ENCODE results near the gene HPCA. TPM values are rescaled to one million over a fixed set of nuclear protein-coding genes. Genes with fewer than 3 reads are reported as not detected.

Gene HPCA
- polyA plus RNA-seq, 1 experiment: 0.06 TPM

DNA sequence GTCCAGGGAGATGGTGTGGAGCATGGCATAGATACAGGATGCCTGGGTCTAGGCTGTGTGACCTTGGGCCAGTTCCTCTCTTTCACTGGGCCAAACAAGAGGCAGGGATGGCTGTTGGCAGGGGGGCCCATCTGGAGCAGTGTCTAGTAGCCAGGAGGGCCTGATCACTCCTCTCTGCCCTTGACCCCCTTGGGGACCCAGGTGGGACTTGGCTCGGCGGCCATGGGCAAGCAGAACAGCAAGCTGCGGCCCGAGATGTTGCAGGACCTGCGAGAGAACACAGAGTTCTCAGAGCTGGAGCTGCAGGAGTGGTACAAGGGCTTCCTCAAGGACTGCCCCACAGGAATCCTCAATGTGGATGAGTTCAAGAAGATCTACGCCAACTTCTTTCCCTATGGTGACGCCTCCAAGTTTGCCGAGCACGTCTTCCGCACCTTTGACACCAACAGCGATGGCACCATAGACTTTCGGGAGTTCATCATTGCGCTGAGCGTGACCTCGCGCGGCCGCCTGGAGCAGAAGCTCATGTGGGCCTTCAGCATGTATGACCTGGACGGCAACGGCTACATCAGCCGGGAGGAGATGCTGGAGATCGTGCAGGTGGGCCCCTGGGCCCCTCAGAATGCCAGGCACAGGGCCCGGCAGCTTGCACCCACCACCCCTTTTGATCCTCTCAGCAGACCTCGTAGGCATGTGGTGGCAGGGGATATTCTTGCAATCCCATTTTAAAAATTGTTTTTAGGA lies 2.6 kb downstream of the HPCA start:
- POLR2A ChIA-PET: no interaction called here
- H3K27me3 ChIP-seq (ENCODE audit: control insufficient read depth, insufficient read depth, low read length): peaks cover 65% of the 10 kb centered on the region
- TF ChIP-seq, protein P1, sequence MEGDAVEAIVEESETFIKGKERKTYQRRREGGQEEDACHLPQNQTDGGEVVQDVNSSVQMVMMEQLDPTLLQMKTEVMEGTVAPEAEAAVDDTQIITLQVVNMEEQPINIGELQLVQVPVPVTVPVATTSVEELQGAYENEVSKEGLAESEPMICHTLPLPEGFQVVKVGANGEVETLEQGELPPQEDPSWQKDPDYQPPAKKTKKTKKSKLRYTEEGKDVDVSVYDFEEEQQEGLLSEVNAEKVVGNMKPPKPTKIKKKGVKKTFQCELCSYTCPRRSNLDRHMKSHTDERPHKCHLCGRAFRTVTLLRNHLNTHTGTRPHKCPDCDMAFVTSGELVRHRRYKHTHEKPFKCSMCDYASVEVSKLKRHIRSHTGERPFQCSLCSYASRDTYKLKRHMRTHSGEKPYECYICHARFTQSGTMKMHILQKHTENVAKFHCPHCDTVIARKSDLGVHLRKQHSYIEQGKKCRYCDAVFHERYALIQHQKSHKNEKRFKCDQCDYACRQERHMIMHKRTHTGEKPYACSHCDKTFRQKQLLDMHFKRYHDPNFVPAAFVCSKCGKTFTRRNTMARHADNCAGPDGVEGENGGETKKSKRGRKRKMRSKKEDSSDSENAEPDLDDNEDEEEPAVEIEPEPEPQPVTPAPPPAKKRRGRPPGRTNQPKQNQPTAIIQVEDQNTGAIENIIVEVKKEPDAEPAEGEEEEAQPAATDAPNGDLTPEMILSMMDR (IDR thresholded peaks at IDR 0.05; ENCODE audit: low read depth, low read length): no peak
- CTCF ChIA-PET: interaction anchor here (1.3 kb wide), 1 partner anchor 16 kb away, joined by 3 read pairs; no protein-coding TSS in a partner anchor
- H3K27ac ChIP-seq (ENCODE audit: low read depth, low read length): no peak overlapping the region
- DNase-seq (ENCODE audit: low read depth, low spot score): no peak
- peaks cover 3% of the 10 kb centered on the region for H3K9me3 ChIP-seq (ENCODE audit: control insufficient read depth, insufficient read depth, low read length)
- H3K4me3 ChIP-seq (ENCODE audit: low read depth, low read length): no peak overlapping the region

DNA sequence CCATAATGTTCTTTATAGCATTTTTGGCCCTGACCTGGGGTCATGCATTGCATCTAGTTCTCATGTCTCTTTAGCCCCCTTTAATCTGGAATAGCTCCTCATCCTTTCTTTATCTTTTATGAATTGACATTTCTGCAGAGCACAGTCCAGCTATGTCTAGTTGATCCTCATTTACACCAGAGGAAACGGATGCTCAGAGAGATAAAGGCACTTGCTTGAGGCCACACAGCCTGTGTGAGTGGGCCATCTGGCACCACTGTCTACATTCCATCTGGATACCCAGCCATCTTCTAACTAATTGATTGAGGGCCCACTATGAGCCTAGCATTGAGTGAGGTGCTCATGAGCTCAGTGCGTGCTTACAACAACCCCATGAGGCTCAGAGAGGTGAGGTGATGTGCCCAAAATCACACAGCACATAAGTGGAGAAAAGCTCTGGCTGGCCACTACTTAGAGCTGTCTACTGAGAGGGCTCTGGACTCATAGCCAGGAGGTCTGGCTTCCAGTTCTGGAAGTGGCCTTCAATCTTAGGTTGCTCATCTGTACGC lies 3.5 kb downstream of the HPCA start:
- Histone ChIP-seq H3K27ac (ENCODE audit: low read depth, low read length) (no peak overlapping the region), H3K9me3 (ENCODE audit: control insufficient read depth, insufficient read depth, low read length) (peaks cover 3% of the 10 kb centered on the region), H3K27me3 (ENCODE audit: control insufficient read depth, insufficient read depth, low read length) (peaks cover 56% of the 10 kb centered on the region), H3K4me3 (ENCODE audit: low read depth, low read length) (no peak overlapping the region)
- POLR2A ChIA-PET: no interaction called here
- CTCF ChIA-PET: interaction anchor here (0.6 to 5.2 kb wide), 2 partner anchors 14 to 170 kb away, joined by 4 to 31 read pairs; no protein-coding TSS in a partner anchor
- TF ChIP-seq, protein P1 (IDR thresholded peaks at IDR 0.05; ENCODE audit: low read depth, low read length): no peak
- no peak for DNase-seq (ENCODE audit: low read depth, low spot score)

DNA sequence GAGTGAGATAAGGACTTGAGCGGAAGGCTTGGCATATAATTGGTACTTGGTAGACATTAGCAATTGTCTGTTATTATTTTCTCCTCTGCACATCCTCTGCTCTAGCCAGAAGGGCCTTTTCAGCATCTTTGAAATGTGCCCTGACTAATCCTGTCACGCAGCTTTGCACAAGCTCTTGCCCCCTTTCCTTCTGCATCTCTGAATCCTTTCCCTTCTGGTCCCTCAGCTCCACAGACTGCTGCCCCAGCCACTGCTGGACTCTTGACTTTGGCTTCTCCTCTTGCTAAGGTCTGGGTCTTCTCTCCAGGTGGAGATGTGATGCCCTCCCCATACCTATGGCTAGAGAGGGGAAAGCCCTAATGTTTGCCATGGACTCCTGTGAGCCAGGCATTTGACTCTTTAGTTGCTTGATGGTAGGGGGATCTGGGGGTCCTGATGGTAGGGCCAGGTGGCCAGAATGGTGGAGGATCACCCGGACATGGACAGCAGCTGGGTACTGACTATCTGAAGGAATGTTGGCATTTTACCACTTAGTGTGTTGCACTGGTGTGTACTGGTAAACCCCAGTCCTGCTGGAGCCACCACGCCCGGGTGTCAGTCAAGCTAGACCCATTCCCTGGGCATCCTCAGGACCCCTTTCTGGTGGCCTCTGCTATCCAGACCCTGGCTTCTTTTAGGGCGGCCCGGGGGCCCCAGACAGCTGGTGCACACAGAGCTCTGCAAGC lies 4.4 kb downstream of the HPCA start:
- TF ChIP-seq, protein P1 (IDR thresholded peaks at IDR 0.05; ENCODE audit: low read depth, low read length): no peak
- no peak for DNase-seq (ENCODE audit: low read depth, low spot score)
- Histone ChIP-seq H3K27ac (ENCODE audit: low read depth, low read length) (no peak overlapping the region), H3K9me3 (ENCODE audit: control insufficient read depth, insufficient read depth, low read length) (peaks cover 3% of the 10 kb centered on the region), H3K27me3 (ENCODE audit: control insufficient read depth, insufficient read depth, low read length) (peaks cover 48% of the 10 kb centered on the region), H3K4me3 (ENCODE audit: low read depth, low read length) (no peak overlapping the region)
- ChIA-PET POLR2A (no interaction called here), CTCF (interaction anchor here (0.6 to 5.2 kb wide), 2 partner anchors 15 to 169 kb away, joined by 4 to 31 read pairs; no protein-coding TSS in a partner anchor)

DNA sequence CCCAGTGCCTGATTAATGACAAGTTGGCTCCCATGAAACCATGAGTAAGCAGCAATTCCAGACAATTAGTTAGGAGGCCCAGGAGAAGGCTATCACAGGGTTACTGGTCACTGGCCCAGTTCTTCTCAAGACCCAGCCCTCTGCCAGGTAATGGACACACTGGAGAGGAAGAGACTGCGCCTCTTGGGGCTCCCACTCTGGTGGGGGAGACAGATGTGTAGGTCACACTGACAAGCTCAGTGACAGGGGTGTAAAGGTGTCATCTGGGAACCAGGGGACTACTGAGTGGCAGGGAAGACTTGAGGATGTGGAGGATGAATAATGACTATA lies 4.9 kb downstream of the HPCA start:
- ChIA-PET CTCF (interaction anchor here (5.2 kb wide), 1 partner anchor 15 kb away, joined by 31 read pairs; no protein-coding TSS in a partner anchor), POLR2A (no interaction called here)
- H3K27me3 ChIP-seq (ENCODE audit: control insufficient read depth, insufficient read depth, low read length): peaks cover 43% of the 10 kb centered on the region
- H3K4me3 ChIP-seq (ENCODE audit: low read depth, low read length): no peak overlapping the region
- no peak for DNase-seq (ENCODE audit: low read depth, low spot score)
- H3K27ac ChIP-seq (ENCODE audit: low read depth, low read length): no peak overlapping the region
- H3K9me3 ChIP-seq (ENCODE audit: control insufficient read depth, insufficient read depth, low read length): peaks cover 3% of the 10 kb centered on the region
- TF ChIP-seq, protein P1 (IDR thresholded peaks at IDR 0.05; ENCODE audit: low read depth, low read length): no peak

Measured in AG04450 (cell line).